GM23338 (cell line): ENCODE results near the gene FAM124B.

Source experiments
- CREB1 ChIP-seq: fragments of 250-450 bp; sonication (Bioruptor Pico); IDR thresholded peaks from 2 replicates; pipeline ENCODE4 v1.5.0; 2020; ENCODE audit warnings: low read depth, mild to moderate bottlenecking, moderate library complexity
- CTCF ChIP-seq, 2 experiments: fragments of 200-600 bp in 1 of 2; sonication (generic) in 1 of 2; conservative IDR thresholded peaks; 2 replicates each; pipeline versions ENCODE4 v1.5.1 to v1.6.1; 2016 to 2017; ENCODE audit warnings: antibody characterized with exemption in 2 of 2, low read depth in 2 of 2, mild to moderate bottlenecking in 2 of 2, moderate library complexity in 1 of 2
- EZH2 ChIP-seq: fragments of 200-600 bp; sonication (generic); IDR thresholded peaks from one replicate; pipeline ENCODE4 v1.8.0; 2017; ENCODE audit warnings: antibody characterized with exemption, mild to moderate bottlenecking, low read depth; ENCODE audit not compliant: unreplicated experiment
- EZH2phosphoT487 ChIP-seq: fragments of 200-600 bp; sonication (generic); IDR thresholded peaks from one replicate; pipeline ENCODE4 v1.8.1; 2018; ENCODE audit warnings: antibody characterized with exemption; ENCODE audit not compliant: unreplicated experiment
- JUNB ChIP-seq: IDR thresholded peaks from one replicate; pipeline ENCODE4 v1.6.1; 2016; ENCODE audit warnings: antibody characterized with exemption; ENCODE audit not compliant: unreplicated experiment
- NANOG ChIP-seq: IDR thresholded peaks from 2 replicates; pipeline ENCODE4 v1.6.1; 2016; ENCODE audit warnings: antibody characterized with exemption, borderline replicate concordance
- POLR2AphosphoS5 ChIP-seq: IDR thresholded peaks from 2 replicates; pipeline ENCODE4 v1.6.1; 2016; ENCODE audit warnings: antibody characterized with exemption, low read depth
- REST ChIP-seq: IDR thresholded peaks from one replicate; pipeline ENCODE4 v1.6.1; 2018; ENCODE audit warnings: antibody characterized with exemption; ENCODE audit not compliant: unreplicated experiment
- ZNF114 ChIP-seq: fragments of 250-450 bp; sonication (Bioruptor Pico); IDR thresholded peaks from 2 replicates; pipeline ENCODE4 v1.5.0; 2020; ENCODE audit warnings: mild to moderate bottlenecking, moderate library complexity
- ZNF331 ChIP-seq: fragments of 250-450 bp; sonication (Bioruptor Pico); IDR thresholded peaks from 2 replicates; pipeline ENCODE4 v1.5.0; 2020; ENCODE audit warnings: low read depth, mild to moderate bottlenecking, moderate library complexity
- TF ChIP-seq, protein P1 (sequence below): fragments of 250-450 bp; sonication (Bioruptor Pico); IDR thresholded peaks from 2 replicates; pipeline ENCODE4 v1.5.0; 2020; ENCODE audit warnings: mild to moderate bottlenecking, moderate library complexity

- no peak for TF ChIP-seq CTCF (conservative IDR thresholded peaks at IDR 0.05; ENCODE audit: low read depth in 2 of 2)
- no peak for TF ChIP-seq JUNB
- no peak for TF ChIP-seq ZNF331 (CRISPR knock-in tag)
- TF ChIP-seq NANOG: no peak
- TF ChIP-seq REST: no peak
- no peak for TF ChIP-seq POLR2AphosphoS5
- no peak for TF ChIP-seq EZH2
- TF ChIP-seq EZH2phosphoT487: no peak
- TF ChIP-seq, protein P1, sequence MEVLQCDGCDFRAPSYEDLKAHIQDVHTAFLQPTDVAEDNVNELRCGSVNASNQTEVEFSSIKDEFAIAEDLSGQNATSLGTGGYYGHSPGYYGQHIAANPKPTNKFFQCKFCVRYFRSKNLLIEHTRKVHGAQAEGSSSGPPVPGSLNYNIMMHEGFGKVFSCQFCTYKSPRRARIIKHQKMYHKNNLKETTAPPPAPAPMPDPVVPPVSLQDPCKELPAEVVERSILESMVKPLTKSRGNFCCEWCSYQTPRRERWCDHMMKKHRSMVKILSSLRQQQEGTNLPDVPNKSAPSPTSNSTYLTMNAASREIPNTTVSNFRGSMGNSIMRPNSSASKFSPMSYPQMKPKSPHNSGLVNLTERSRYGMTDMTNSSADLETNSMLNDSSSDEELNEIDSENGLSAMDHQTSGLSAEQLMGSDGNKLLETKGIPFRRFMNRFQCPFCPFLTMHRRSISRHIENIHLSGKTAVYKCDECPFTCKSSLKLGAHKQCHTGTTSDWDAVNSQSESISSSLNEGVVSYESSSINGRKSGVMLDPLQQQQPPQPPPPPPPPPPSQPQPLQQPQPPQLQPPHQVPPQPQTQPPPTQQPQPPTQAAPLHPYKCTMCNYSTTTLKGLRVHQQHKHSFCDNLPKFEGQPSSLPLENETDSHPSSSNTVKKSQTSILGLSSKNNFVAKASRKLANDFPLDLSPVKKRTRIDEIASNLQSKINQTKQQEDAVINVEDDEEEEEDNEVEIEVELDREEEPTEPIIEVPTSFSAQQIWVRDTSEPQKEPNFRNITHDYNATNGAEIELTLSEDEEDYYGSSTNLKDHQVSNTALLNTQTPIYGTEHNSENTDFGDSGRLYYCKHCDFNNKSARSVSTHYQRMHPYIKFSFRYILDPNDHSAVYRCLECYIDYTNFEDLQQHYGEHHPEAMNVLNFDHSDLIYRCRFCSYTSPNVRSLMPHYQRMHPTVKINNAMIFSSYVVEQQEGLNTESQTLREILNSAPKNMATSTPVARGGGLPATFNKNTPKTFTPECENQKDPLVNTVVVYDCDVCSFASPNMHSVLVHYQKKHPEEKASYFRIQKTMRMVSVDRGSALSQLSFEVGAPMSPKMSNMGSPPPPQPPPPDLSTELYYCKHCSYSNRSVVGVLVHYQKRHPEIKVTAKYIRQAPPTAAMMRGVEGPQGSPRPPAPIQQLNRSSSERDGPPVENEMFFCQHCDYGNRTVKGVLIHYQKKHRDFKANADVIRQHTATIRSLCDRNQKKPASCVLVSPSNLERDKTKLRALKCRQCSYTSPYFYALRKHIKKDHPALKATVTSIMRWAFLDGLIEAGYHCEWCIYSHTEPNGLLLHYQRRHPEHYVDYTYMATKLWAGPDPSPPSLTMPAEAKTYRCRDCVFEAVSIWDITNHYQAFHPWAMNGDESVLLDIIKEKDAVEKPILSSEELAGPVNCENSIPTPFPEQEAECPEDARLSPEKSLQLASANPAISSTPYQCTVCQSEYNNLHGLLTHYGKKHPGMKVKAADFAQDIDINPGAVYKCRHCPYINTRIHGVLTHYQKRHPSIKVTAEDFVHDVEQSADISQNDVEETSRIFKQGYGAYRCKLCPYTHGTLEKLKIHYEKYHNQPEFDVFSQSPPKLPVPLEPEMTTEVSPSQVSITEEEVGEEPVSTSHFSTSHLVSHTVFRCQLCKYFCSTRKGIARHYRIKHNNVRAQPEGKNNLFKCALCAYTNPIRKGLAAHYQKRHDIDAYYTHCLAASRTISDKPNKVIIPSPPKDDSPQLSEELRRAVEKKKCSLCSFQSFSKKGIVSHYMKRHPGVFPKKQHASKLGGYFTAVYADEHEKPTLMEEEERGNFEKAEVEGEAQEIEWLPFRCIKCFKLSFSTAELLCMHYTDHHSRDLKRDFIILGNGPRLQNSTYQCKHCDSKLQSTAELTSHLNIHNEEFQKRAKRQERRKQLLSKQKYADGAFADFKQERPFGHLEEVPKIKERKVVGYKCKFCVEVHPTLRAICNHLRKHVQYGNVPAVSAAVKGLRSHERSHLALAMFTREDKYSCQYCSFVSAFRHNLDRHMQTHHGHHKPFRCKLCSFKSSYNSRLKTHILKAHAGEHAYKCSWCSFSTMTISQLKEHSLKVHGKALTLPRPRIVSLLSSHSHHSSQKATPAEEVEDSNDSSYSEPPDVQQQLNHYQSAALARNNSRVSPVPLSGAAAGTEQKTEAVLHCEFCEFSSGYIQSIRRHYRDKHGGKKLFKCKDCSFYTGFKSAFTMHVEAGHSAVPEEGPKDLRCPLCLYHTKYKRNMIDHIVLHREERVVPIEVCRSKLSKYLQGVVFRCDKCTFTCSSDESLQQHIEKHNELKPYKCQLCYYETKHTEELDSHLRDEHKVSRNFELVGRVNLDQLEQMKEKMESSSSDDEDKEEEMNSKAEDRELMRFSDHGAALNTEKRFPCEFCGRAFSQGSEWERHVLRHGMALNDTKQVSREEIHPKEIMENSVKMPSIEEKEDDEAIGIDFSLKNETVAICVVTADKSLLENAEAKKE: no peak
- TF ChIP-seq CREB1 (CRISPR knock-in tag): no peak
- TF ChIP-seq ZNF114: no peak
Measured at GRCh38 chr2:224386876-224387275, 15.0 kb downstream of the FAM124B start.
